ENCODE measurements around the gene KCNB1. TPM values are rescaled to one million over a fixed set of nuclear protein-coding genes. Genes with fewer than 3 reads are reported as not detected.

KCNB1 gene
- total RNA-seq, 1 experiment from 2014 or later: 0.68 TPM

DNA sequence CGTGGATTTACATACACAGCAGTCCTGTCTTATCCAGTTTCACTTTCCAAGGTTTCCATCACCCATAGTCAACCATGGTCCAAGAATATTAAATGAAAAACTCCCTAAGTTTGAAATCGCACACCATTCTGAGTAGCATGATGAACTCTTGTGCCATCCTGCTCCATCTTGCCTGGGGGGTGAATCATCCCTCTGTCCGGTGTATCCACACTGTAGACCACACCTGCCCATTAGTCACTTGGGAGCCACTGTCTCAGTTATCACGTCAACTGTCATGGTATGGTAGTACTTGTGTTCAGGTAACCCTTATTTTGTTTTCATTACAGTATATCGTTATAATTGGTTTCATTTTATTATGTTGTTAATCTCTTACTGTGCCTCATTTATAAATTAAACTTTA, 47.0 kb upstream of the KCNB1 start:
- Histone ChIP-seq H3K9me3 (ENCODE audit: control insufficient read depth, low read depth, low read length) (peaks cover 6% of the 10 kb centered on the region), H3K18ac (ENCODE audit: insufficient read length, low read depth, low read length) (no peak overlapping the region), H4K20me1 (ENCODE audit: control insufficient read depth, insufficient read depth, insufficient read length) (no peaks in the 10 kb centered on the region), H3K56ac (ENCODE audit: insufficient read length, low read depth, low read length) (no peak overlapping the region), H3K4ac (ENCODE audit: low read depth, low read length) (no peak overlapping the region), H2BK20ac (ENCODE audit: low read depth, low read length, poor library complexity, severe bottlenecking) (no peak overlapping the region), H3K27me3 (ENCODE audit: insufficient read depth, low read length) (no peaks in the 10 kb centered on the region), H2BK12ac (ENCODE audit: insufficient read length, low read depth, low read length) (no peak overlapping the region), H3K4me2 (ENCODE audit: insufficient read depth, insufficient read length, low read length) (no peak overlapping the region), H4K8ac (replicated peaks; ENCODE audit: insufficient read length, low read depth, low read length) (no peak overlapping the region), H4K91ac (ENCODE audit: insufficient read length, low read depth, low read length) (no peak overlapping the region), H3K79me1 (ENCODE audit: insufficient read depth, low read depth, low read length, poor library complexity, severe bottlenecking) (no peaks in the 10 kb centered on the region), H3K9ac (ENCODE audit: extremely low read depth, insufficient read length, low read length) (no peak overlapping the region), H3K23me2 (ENCODE audit: insufficient read length, low read depth, low read length, poor library complexity, severe bottlenecking) (no peaks in the 10 kb centered on the region), H2BK15ac (ENCODE audit: low read depth, low read length) (no peak overlapping the region), H2AFZ (ENCODE audit: low read length) (no peak overlapping the region), H3K27ac (ENCODE audit: insufficient read length, low read depth, low read length) (no peak overlapping the region), H3K14ac (ENCODE audit: insufficient read depth, low read length) (no peak overlapping the region), H3K79me2 (ENCODE audit: insufficient read depth, low read length) (no peaks in the 10 kb centered on the region), H3K23ac (ENCODE audit: insufficient read length, low read depth, low read length) (no peak overlapping the region), H2BK5ac (ENCODE audit: insufficient read length, low read length) (no peak overlapping the region), H2BK120ac (ENCODE audit: low read depth, low read length, poor library complexity, severe bottlenecking) (no peak overlapping the region), H3K4me1 (ENCODE audit: insufficient read depth, low read length) (no peaks in the 10 kb centered on the region), H4K5ac (ENCODE audit: insufficient read length, low read depth, low read length) (no peak overlapping the region), H3T11ph (ENCODE audit: low read length) (no peak overlapping the region), H2AK5ac (ENCODE audit: insufficient read length, low read length) (no peak overlapping the region)
- H3K4me3 Mint-ChIP-seq: no peak overlapping the region
- H3K27ac Mint-ChIP-seq: no peak overlapping the region; a peak in 1 of 7 replicates
- no peaks in the 10 kb centered on the region for H3K27me3 Mint-ChIP-seq (ENCODE audit: low read depth)
- peaks cover 0 to 5% of the 10 kb centered on the region in 2 experiments; a peak in 3 of 5 replicates for H3K9me3 Mint-ChIP-seq
- H3K36me3 Mint-ChIP-seq (ENCODE audit: insufficient read depth in 1 of 3, low read depth in 3 of 3): peaks cover 12 to 30% (median 14%) of the 10 kb centered on the region in 3 experiments; a peak in 6 of 7 replicates
- DNase-seq: no peak
- no peaks in the 10 kb centered on the region for H3K4me1 Mint-ChIP-seq
- TF ChIP-seq, protein P1, sequence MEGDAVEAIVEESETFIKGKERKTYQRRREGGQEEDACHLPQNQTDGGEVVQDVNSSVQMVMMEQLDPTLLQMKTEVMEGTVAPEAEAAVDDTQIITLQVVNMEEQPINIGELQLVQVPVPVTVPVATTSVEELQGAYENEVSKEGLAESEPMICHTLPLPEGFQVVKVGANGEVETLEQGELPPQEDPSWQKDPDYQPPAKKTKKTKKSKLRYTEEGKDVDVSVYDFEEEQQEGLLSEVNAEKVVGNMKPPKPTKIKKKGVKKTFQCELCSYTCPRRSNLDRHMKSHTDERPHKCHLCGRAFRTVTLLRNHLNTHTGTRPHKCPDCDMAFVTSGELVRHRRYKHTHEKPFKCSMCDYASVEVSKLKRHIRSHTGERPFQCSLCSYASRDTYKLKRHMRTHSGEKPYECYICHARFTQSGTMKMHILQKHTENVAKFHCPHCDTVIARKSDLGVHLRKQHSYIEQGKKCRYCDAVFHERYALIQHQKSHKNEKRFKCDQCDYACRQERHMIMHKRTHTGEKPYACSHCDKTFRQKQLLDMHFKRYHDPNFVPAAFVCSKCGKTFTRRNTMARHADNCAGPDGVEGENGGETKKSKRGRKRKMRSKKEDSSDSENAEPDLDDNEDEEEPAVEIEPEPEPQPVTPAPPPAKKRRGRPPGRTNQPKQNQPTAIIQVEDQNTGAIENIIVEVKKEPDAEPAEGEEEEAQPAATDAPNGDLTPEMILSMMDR (conservative IDR thresholded peaks at IDR 0.05): no peak
- no CpG with 5 or more reads among the region's 5 CpGs for WGBS (ENCODE audit: extremely low coverage, insufficient read length, low lambda C conversion rate)

Data from H9 (cell line).